ENCODE data around the gene HOMER1.

Gene HOMER1

GRCh38 chr5:79513704-79514390 lies at the start of gene HOMER1:
HOMER1 (minus strand) TSS chr5:79514134; CDS start chr5:79512774, 1,360 bp downstream.
- Histone ChIP-seq H3K27me3 (ENCODE audit: control insufficient read depth in 1 of 2, insufficient read depth in 2 of 2, low read length in 2 of 2) (peaks cover 0 to 5% of the 10 kb centered on the region in 2 donors), H3K9me3 (ENCODE audit: control insufficient read depth in 2 of 2, low read length in 2 of 2) (no peaks in the 10 kb centered on the region), H3K4me3 (ENCODE audit: low read length in 2 of 2) (peak within 1 kb of the TSS; percentile 74 to 83), H3K4me1 (ENCODE audit: control insufficient read depth, insufficient read depth, low read length) (peaks cover 13% of the 10 kb centered on the region), H3K27ac (ENCODE audit: low read length) (peak within 1 kb of the TSS; percentile 89), H3K36me3 (ENCODE audit: control insufficient read depth in 2 of 2, insufficient read depth in 2 of 2, low read length in 2 of 2) (no peaks in the 10 kb centered on the region), H3K9ac (ENCODE audit: low read length in 2 of 2) (peak within 1 kb of the TSS; percentile 87 to 92)

- peaks cover 3% of the 10 kb centered on the region for H3K4me1 ChIP-seq (ENCODE audit: control insufficient read depth, insufficient read depth, low read length)
- H3K9ac ChIP-seq (ENCODE audit: low read length in 2 of 2) = no peak overlapping the region
- no peaks in the 10 kb centered on the region for H3K9me3 ChIP-seq (ENCODE audit: control insufficient read depth in 2 of 2, low read length in 2 of 2)
- H3K36me3 ChIP-seq (ENCODE audit: control insufficient read depth in 2 of 2, insufficient read depth in 2 of 2, low read length in 2 of 2) = no peaks in the 10 kb centered on the region
- H3K27me3 ChIP-seq (ENCODE audit: control insufficient read depth in 1 of 2, insufficient read depth in 2 of 2, low read length in 2 of 2) = no peaks in the 10 kb centered on the region
- H3K27ac ChIP-seq (ENCODE audit: low read length) = no peak overlapping the region
- H3K4me3 ChIP-seq (ENCODE audit: low read length in 2 of 2) = no peak overlapping the region
Observed at GRCh38 chr5:79563247-79563590, 49.3 kb upstream of the HOMER1 start.

GRCh38 chr5:79562351-79563246 lies 48.7 kb upstream of the HOMER1 start:
- Histone ChIP-seq H3K4me1 (ENCODE audit: control insufficient read depth, insufficient read depth, low read length) (peaks cover 3% of the 10 kb centered on the region), H3K36me3 (ENCODE audit: control insufficient read depth in 2 of 2, insufficient read depth in 2 of 2, low read length in 2 of 2) (no peaks in the 10 kb centered on the region), H3K9ac (ENCODE audit: low read length in 2 of 2) (no peak overlapping the region), H3K4me3 (ENCODE audit: low read length in 2 of 2) (no peak overlapping the region), H3K27me3 (ENCODE audit: control insufficient read depth in 1 of 2, insufficient read depth in 2 of 2, low read length in 2 of 2) (no peaks in the 10 kb centered on the region), H3K9me3 (ENCODE audit: control insufficient read depth in 2 of 2, low read length in 2 of 2) (no peaks in the 10 kb centered on the region), H3K27ac (ENCODE audit: low read length) (no peak overlapping the region)

GRCh38 chr5:79561525-79561893 lies 47.6 kb upstream of the HOMER1 start:
- no peaks in the 10 kb centered on the region for H3K9me3 ChIP-seq (ENCODE audit: control insufficient read depth in 2 of 2, low read length in 2 of 2)
- H3K9ac ChIP-seq (ENCODE audit: low read length in 2 of 2) = no peak overlapping the region
- peaks cover 3% of the 10 kb centered on the region for H3K4me1 ChIP-seq (ENCODE audit: control insufficient read depth, insufficient read depth, low read length)
- H3K36me3 ChIP-seq (ENCODE audit: control insufficient read depth in 2 of 2, insufficient read depth in 2 of 2, low read length in 2 of 2) = no peaks in the 10 kb centered on the region
- H3K27ac ChIP-seq (ENCODE audit: low read length) = no peak overlapping the region
- no peak overlapping the region for H3K4me3 ChIP-seq (ENCODE audit: low read length in 2 of 2)
- no peaks in the 10 kb centered on the region for H3K27me3 ChIP-seq (ENCODE audit: control insufficient read depth in 1 of 2, insufficient read depth in 2 of 2, low read length in 2 of 2)

GRCh38 chr5:79560771-79561524 lies 47.0 kb upstream of the HOMER1 start:
- Histone ChIP-seq H3K4me3 (ENCODE audit: low read length in 2 of 2) (no peak overlapping the region), H3K36me3 (ENCODE audit: control insufficient read depth in 2 of 2, insufficient read depth in 2 of 2, low read length in 2 of 2) (no peaks in the 10 kb centered on the region), H3K9ac (ENCODE audit: low read length in 2 of 2) (no peak overlapping the region)

GRCh38 chr5:79555418-79555817 lies 41.5 kb upstream of the HOMER1 start:
- H3K27ac ChIP-seq (ENCODE audit: low read length) = no peak overlapping the region
- no peaks in the 10 kb centered on the region for H3K9me3 ChIP-seq (ENCODE audit: control insufficient read depth in 2 of 2, low read length in 2 of 2)
- H3K4me1 ChIP-seq (ENCODE audit: control insufficient read depth, insufficient read depth, low read length) = no peaks in the 10 kb centered on the region
- H3K36me3 ChIP-seq (ENCODE audit: control insufficient read depth in 2 of 2, insufficient read depth in 2 of 2, low read length in 2 of 2) = no peaks in the 10 kb centered on the region
- H3K27me3 ChIP-seq (ENCODE audit: control insufficient read depth in 1 of 2, insufficient read depth in 2 of 2, low read length in 2 of 2) = no peaks in the 10 kb centered on the region
- H3K4me3 ChIP-seq (ENCODE audit: low read length in 2 of 2) = no peak overlapping the region
- no peak overlapping the region for H3K9ac ChIP-seq (ENCODE audit: low read length in 2 of 2)

More at GRCh38 chr5:79560771-79561524, 47.0 kb upstream of the HOMER1 start:
- no peaks in the 10 kb centered on the region for H3K9me3 ChIP-seq (ENCODE audit: control insufficient read depth in 2 of 2, low read length in 2 of 2)
- H3K27ac ChIP-seq (ENCODE audit: low read length) = no peak overlapping the region
- peaks cover 3% of the 10 kb centered on the region for H3K4me1 ChIP-seq (ENCODE audit: control insufficient read depth, insufficient read depth, low read length)
- no peaks in the 10 kb centered on the region for H3K27me3 ChIP-seq (ENCODE audit: control insufficient read depth in 1 of 2, insufficient read depth in 2 of 2, low read length in 2 of 2)

- Histone ChIP-seq H3K4me3 (ENCODE audit: low read length in 2 of 2) (no peak overlapping the region), H3K27me3 (ENCODE audit: control insufficient read depth in 1 of 2, insufficient read depth in 2 of 2, low read length in 2 of 2) (no peaks in the 10 kb centered on the region), H3K27ac (ENCODE audit: low read length) (no peak overlapping the region), H3K9ac (ENCODE audit: low read length in 2 of 2) (no peak overlapping the region), H3K4me1 (ENCODE audit: control insufficient read depth, insufficient read depth, low read length) (no peaks in the 10 kb centered on the region), H3K36me3 (ENCODE audit: control insufficient read depth in 2 of 2, insufficient read depth in 2 of 2, low read length in 2 of 2) (no peaks in the 10 kb centered on the region), H3K9me3 (ENCODE audit: control insufficient read depth in 2 of 2, low read length in 2 of 2) (no peaks in the 10 kb centered on the region)
Observed at GRCh38 chr5:79552984-79553383, 39.0 kb upstream of the HOMER1 start.

- H3K4me3 ChIP-seq (ENCODE audit: low read length in 2 of 2) = no peak overlapping the region
- no peaks in the 10 kb centered on the region for H3K4me1 ChIP-seq (ENCODE audit: control insufficient read depth, insufficient read depth, low read length)
- no peaks in the 10 kb centered on the region for H3K27me3 ChIP-seq (ENCODE audit: control insufficient read depth in 1 of 2, insufficient read depth in 2 of 2, low read length in 2 of 2)
- no peaks in the 10 kb centered on the region for H3K36me3 ChIP-seq (ENCODE audit: control insufficient read depth in 2 of 2, insufficient read depth in 2 of 2, low read length in 2 of 2)
- H3K27ac ChIP-seq (ENCODE audit: low read length) = no peak overlapping the region
- no peaks in the 10 kb centered on the region for H3K9me3 ChIP-seq (ENCODE audit: control insufficient read depth in 2 of 2, low read length in 2 of 2)
- no peak overlapping the region for H3K9ac ChIP-seq (ENCODE audit: low read length in 2 of 2)
Observed at GRCh38 chr5:79547982-79548381, 34.0 kb upstream of the HOMER1 start.

GRCh38 chr5:79547429-79547822 lies 33.5 kb upstream of the HOMER1 start:
- Histone ChIP-seq H3K4me1 (ENCODE audit: control insufficient read depth, insufficient read depth, low read length) (no peaks in the 10 kb centered on the region), H3K36me3 (ENCODE audit: control insufficient read depth in 2 of 2, insufficient read depth in 2 of 2, low read length in 2 of 2) (no peaks in the 10 kb centered on the region), H3K9ac (ENCODE audit: low read length in 2 of 2) (no peak overlapping the region), H3K9me3 (ENCODE audit: control insufficient read depth in 2 of 2, low read length in 2 of 2) (no peaks in the 10 kb centered on the region), H3K4me3 (ENCODE audit: low read length in 2 of 2) (no peak overlapping the region), H3K27ac (ENCODE audit: low read length) (no peak overlapping the region), H3K27me3 (ENCODE audit: control insufficient read depth in 1 of 2, insufficient read depth in 2 of 2, low read length in 2 of 2) (no peaks in the 10 kb centered on the region)

- no peaks in the 10 kb centered on the region for H3K27me3 ChIP-seq (ENCODE audit: control insufficient read depth in 1 of 2, insufficient read depth in 2 of 2, low read length in 2 of 2)
- no peaks in the 10 kb centered on the region for H3K9me3 ChIP-seq (ENCODE audit: control insufficient read depth in 2 of 2, low read length in 2 of 2)
- H3K4me3 ChIP-seq (ENCODE audit: low read length in 2 of 2) = no peak overlapping the region
- no peak overlapping the region for H3K9ac ChIP-seq (ENCODE audit: low read length in 2 of 2)
- H3K27ac ChIP-seq (ENCODE audit: low read length) = no peak overlapping the region
- H3K4me1 ChIP-seq (ENCODE audit: control insufficient read depth, insufficient read depth, low read length) = no peaks in the 10 kb centered on the region
- H3K36me3 ChIP-seq (ENCODE audit: control insufficient read depth in 2 of 2, insufficient read depth in 2 of 2, low read length in 2 of 2) = no peaks in the 10 kb centered on the region
Observed at GRCh38 chr5:79546782-79547428, 33.0 kb upstream of the HOMER1 start.

All from stomach smooth muscle (tissue), 2 donors.